ENCODE data around the gene DPM2. TPM values are rescaled to one million over a fixed set of nuclear protein-coding genes. Genes with fewer than 3 reads are reported as not detected.
A peak's percentile ranks its signal among the peaks of the same experiment; 100 is the strongest.

Gene DPM2
- total RNA-seq, 2 donors from 2014 or later: 23.3 to 26.2 TPM

DNA sequence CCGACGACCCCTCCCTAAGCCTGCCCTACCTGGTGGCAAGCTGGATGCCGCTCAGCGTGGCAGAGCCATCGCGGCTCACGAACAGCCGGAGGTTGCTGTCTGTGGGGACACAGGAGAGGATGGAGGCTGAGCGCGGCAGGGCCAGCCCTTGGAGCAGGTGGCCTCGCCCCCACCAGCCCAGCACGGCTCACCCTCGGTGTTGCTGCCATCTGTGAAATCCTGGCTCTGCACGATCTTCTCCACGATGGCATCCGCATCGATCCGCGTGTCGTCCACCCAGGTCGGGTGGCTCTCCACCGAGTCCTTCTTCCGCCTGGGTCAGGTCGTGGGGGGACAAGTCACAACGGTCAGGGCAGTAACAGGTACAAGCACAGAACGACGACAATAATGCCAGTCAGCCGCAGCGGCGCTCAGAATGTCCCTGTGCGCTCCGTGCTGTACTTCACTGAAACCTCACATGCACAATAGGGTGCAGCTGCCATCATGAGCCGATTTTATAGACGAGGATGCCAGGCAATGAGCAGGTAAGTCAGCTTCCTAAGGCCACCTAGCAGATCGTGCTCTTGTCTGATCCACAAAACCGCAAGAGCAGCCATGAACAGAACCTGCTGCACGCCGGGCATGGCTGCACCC lies 7.0 kb upstream of the DPM2 start:
- DNase-seq (no peak), ATAC-seq (no peak)
- H3K27ac Mint-ChIP-seq: no peak overlapping the region
- H3K36me3 Mint-ChIP-seq (ENCODE audit: low read depth): peaks cover 5% of the 10 kb centered on the region
- no peak overlapping the region for H3K4me3 Mint-ChIP-seq
- H3K27me3 Mint-ChIP-seq: no peaks in the 10 kb centered on the region
- peaks cover 19% of the 10 kb centered on the region for H3K4me1 Mint-ChIP-seq
- H3K9me3 ChIP-seq (ENCODE audit: control insufficient read depth, low read length, poor library complexity, severe bottlenecking): no peaks in the 10 kb centered on the region

DNA sequence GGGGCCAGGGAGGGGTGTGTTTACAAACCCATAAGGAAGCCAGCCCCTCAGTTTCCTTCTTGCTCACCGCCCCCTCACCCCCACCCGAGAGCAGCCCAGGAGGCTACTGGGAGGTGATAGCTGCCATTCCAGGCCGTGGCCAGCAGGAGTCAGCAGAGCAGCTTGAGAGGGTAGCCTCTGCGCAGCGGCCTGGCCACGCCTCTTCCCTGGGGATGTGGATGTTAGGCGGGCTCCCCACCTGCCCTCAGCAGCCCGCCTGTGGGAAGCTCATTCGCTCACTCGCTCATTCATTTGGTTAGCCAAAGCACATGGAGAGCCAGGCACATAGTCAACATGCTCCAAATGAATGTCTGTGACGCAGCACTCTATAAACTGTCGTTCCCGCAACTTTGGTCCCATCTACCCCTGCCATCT lies 6.1 kb upstream of the DPM2 start:
- no peaks in the 10 kb centered on the region for H3K9me3 ChIP-seq (ENCODE audit: control insufficient read depth, low read length, poor library complexity, severe bottlenecking)
- H3K36me3 Mint-ChIP-seq (ENCODE audit: low read depth): peaks cover 5% of the 10 kb centered on the region
- peak overlapping the region; percentile 55 for H3K4me3 Mint-ChIP-seq
- peaks cover 18% of the 10 kb centered on the region for H3K4me1 Mint-ChIP-seq
- H3K27me3 Mint-ChIP-seq: no peaks in the 10 kb centered on the region
- peak; percentile 58 to 62 (median 59) for DNase-seq
- peak overlapping the region; percentile 67 for H3K27ac Mint-ChIP-seq
- peak; percentile 82 for ATAC-seq

DNA sequence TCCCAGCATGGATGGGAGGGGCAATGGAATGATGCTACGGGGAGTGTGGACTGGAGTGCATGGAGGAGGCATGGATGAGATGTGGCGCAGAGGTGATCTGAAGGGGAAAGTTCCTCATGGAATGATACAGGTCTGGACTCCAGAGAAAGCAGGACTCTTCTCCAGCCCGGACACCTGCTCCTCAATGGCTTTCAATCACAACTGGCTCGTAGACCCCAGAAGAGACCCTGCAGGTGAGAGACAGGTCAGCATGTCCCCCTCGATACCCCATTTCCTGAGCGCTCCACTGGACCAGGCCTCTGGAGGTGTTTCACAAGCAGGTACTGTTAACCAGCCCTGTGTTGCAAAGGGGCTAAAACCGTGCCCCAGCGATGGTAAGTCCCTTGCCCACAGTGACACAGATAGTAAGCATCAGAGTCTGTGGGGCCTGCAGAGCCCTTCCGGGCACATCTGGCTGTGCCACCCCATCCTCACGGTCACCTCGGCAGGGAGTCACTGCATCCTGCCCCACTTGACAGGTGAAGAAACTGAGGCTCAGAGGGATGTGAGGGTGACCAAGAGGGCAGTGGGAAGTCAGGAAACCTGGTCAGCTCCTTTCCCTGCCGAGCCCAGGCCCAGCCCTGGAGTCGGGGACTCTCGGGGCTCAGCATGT lies 5.5 kb upstream of the DPM2 start:
- Mint-ChIP-seq H3K27me3 (no peaks in the 10 kb centered on the region), H3K4me3 (peak overlapping the region; percentile 25), H3K4me1 (peaks cover 17% of the 10 kb centered on the region), H3K27ac (peak overlapping the region; percentile 67), H3K36me3 (ENCODE audit: low read depth) (peaks cover 2% of the 10 kb centered on the region)
- DNase-seq (no peak), ATAC-seq (peak; percentile 12)
- H3K9me3 ChIP-seq (ENCODE audit: control insufficient read depth, low read length, poor library complexity, severe bottlenecking): no peaks in the 10 kb centered on the region

DNA sequence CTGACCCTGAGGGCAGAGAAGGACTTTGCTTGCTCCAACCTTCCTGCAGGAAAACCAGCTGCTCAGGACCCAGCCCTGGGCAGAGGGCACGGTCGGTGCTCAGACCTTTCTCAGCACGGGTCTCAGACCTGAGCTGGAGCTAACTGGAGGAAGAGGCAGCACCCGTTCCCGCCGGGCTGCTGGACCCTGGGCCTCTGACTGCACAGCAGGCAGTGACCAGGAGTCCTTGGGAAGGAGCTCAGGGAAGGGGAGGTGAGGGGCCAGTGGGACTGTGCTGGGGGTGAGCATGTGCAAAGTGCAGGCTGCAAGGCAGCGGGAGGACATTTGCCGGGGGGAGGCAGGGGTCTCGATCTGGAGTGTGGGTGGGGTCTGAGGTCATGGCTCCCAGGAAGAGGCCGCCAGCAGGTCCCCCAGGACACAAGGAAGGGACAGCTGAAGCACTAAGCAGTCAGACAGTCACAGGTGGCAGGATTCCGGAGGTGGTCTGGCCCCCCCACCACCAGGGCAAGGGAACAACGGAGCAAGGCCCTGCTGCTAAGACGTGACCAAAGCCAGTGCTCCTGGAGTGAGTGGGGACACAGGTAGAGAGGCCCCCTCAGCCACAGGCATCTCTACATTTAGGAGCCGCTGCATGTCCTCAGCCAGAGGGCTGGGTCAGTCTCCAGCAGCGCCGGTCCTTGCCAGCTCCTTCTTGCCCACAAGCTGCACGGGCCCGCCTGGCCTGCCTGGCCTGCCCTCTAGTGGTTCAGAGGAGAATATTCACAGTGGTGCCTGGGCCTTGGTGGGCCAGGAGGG lies 4.8 kb upstream of the DPM2 start:
- peaks cover 2% of the 10 kb centered on the region for H3K36me3 Mint-ChIP-seq (ENCODE audit: low read depth)
- H3K4me3 Mint-ChIP-seq: peak overlapping the region; percentile 25
- peak; percentile 46 for ATAC-seq
- peak overlapping the region; percentile 67 for H3K27ac Mint-ChIP-seq
- no peaks in the 10 kb centered on the region for H3K9me3 ChIP-seq (ENCODE audit: control insufficient read depth, low read length, poor library complexity, severe bottlenecking)
- DNase-seq: no peak
- no peaks in the 10 kb centered on the region for H3K27me3 Mint-ChIP-seq
- peaks cover 23% of the 10 kb centered on the region for H3K4me1 Mint-ChIP-seq

DNA sequence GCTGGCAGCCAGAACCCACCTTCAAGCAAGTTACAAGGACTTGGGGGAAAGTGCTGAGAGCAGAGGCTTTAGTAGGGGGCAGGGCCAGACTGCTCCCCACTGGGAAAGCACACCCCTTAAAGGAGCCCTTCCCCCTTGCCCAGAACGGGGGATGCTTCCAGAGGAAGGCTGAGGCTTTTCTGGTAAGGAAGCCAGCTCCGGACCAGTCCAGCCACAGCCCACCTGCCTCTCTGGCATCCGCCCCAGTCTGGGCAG lies 4.2 kb upstream of the DPM2 start:
- H3K27ac Mint-ChIP-seq: peak overlapping the region; percentile 67
- peaks cover 2% of the 10 kb centered on the region for H3K36me3 Mint-ChIP-seq (ENCODE audit: low read depth)
- H3K9me3 ChIP-seq (ENCODE audit: control insufficient read depth, low read length, poor library complexity, severe bottlenecking): no peaks in the 10 kb centered on the region
- H3K4me1 Mint-ChIP-seq: peaks cover 28% of the 10 kb centered on the region
- H3K27me3 Mint-ChIP-seq: no peaks in the 10 kb centered on the region
- ATAC-seq: no peak
- DNase-seq: no peak
- no peak overlapping the region for H3K4me3 Mint-ChIP-seq

DNA sequence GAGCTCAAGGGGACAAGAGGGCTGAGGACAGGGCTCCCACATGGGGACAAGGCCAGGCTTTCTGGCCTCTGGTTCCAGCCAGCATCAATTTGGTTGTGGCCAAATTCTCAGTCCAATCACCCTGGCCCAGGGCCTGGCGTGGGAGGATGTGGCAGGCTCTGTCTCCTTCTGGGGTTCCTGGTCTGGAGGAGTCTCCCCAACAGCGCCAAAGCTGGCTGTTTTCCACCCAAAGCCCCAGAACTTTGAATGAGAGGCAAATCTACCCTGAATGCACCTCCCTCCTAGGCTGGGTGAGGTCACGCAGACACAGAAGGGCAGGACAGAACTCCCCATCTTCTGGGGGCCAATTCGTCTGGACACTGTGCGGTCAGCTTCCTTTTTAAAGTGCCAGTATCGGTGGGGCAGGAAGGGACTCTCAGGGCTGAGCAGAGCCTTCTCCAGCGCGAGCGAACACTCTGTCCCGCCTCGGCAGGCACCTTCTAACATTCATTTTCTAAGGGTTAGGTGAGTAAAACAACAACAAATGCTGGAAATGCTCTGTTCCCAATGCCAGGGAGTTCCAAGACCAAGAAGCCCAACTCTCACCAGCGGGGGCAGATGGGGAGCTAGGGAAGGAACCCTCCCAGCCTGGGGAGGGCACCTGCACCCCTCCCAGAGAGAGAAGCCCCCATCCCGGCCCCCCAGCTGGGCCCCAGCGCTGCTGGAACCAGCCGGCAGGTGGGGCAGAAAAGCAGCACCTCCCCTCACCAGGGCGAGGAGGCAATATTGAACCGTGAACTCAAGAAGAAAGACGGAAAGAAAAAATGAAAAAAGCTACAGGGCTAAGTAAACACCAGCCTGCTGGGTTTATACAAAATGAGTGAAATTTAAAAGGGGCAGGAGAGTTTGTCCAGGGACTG lies 3.7 kb upstream of the DPM2 start:
- Mint-ChIP-seq H3K4me3 (no peak overlapping the region), H3K36me3 (ENCODE audit: low read depth) (peaks cover 2% of the 10 kb centered on the region), H3K4me1 (peaks cover 32% of the 10 kb centered on the region), H3K27me3 (no peaks in the 10 kb centered on the region), H3K27ac (peak overlapping the region; percentile 54)
- no peak for ATAC-seq
- DNase-seq: no peak
- H3K9me3 ChIP-seq (ENCODE audit: control insufficient read depth, low read length, poor library complexity, severe bottlenecking): no peaks in the 10 kb centered on the region

DNA sequence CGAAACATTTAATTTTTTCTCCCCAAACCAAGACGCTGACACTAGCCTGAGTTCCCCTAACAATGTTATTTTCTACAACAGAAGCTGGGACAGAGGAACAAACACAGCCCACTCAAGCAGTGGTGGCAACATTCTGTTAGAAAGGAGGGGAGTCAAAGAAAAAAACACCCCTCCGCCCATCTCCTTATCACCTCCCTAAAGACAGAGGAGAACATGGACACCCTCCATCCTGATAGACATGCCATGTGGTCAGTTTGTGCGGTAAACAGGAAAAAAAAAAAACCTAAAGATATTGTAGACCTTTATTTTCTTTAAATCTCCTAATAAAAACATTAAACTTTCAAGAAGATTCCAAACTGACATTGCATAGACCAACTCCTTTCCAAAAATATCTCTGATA lies 2.9 kb upstream of the DPM2 start:
- no peaks in the 10 kb centered on the region for H3K9me3 ChIP-seq (ENCODE audit: control insufficient read depth, low read length, poor library complexity, severe bottlenecking)
- peaks cover 37% of the 10 kb centered on the region for H3K4me1 Mint-ChIP-seq
- no peaks in the 10 kb centered on the region for H3K27me3 Mint-ChIP-seq
- no peak overlapping the region for H3K4me3 Mint-ChIP-seq
- H3K36me3 Mint-ChIP-seq (ENCODE audit: low read depth): peaks cover 2% of the 10 kb centered on the region
- H3K27ac Mint-ChIP-seq: peak overlapping the region; percentile 54
- DNase-seq (no peak), ATAC-seq (no peak)

DNA sequence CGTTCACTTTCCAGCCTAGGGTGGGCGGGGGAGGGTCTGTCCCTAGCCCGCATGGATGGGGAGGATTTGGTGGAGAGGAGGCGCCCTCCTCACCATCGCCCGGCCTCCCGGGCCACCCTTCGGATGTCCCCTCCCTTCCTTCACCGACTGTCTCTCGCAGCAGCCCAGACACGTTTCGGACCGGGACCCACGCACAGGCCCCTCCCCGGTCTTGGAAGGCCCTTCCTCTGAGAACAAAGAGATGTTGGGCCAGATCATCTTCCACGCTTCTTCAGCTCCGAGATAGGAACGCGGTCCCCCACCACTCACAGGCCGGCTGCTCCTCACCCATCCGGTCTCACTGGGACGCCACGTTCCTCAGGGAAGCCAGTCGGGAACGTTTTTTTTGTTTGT lies 640 bp upstream of the DPM2 start:
- H3K36me3 Mint-ChIP-seq (ENCODE audit: low read depth): peaks cover 2% of the 10 kb centered on the region
- H3K4me3 Mint-ChIP-seq: peak overlapping the region; percentile 76
- DNase-seq (no peak), ATAC-seq (no peak)
- no peaks in the 10 kb centered on the region for H3K27me3 Mint-ChIP-seq
- peak overlapping the region; percentile 95 for H3K27ac Mint-ChIP-seq
- H3K4me1 Mint-ChIP-seq: peaks cover 40% of the 10 kb centered on the region
- no peaks in the 10 kb centered on the region for H3K9me3 ChIP-seq (ENCODE audit: control insufficient read depth, low read length, poor library complexity, severe bottlenecking)

DNA sequence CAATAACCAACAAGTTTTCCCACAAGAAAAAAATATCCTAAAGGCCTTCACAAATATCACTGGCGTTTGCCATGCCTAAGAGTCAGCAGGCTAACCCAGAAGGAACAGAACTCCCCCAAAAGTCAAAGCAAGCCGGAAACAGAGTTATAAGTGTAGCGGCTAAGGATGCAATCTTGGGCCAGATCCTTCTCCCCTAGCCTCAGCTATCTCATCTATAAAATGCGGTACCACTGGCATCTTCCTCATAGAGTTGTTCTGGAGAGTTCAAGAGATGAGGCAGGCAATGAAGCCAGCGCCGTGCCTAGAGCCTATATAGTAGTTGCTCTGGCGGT lies 632 bp downstream of the DPM2 start:
- Mint-ChIP-seq H3K27me3 (no peaks in the 10 kb centered on the region), H3K27ac (peak overlapping the region; percentile 95), H3K36me3 (ENCODE audit: low read depth) (peaks cover 3% of the 10 kb centered on the region), H3K4me1 (peaks cover 37% of the 10 kb centered on the region), H3K4me3 (peak overlapping the region; percentile 99)
- no peak for ATAC-seq
- no peak for DNase-seq
- H3K9me3 ChIP-seq (ENCODE audit: control insufficient read depth, low read length, poor library complexity, severe bottlenecking): no peaks in the 10 kb centered on the region

DNA sequence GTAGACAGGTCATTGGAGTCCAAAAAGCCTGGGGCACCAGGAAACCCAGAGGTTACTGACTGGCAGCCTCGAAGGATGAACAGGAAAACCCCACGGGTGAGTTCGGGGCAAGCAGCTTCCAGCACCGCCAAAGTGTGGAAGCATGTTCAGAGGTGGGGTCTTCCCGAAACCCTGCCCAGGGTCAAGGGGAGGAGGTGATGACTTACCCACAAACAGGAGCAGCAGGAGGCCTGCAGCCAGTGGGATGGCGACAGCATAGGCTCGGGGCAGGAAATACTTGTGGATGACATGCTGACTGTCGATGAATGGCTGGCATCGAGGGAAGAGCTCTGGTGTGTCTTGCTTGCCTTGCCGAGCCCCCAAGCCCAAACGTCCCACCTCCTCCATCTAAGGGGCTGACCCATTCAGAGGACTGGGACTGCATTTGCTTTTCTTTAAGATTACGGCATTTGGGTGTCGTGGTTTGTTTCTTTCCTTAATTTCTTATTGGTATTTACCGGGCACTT lies 1.3 kb downstream of the DPM2 start:
- ATAC-seq (no peak), DNase-seq (no peak)
- no peaks in the 10 kb centered on the region for H3K9me3 ChIP-seq (ENCODE audit: control insufficient read depth, low read length, poor library complexity, severe bottlenecking)
- H3K36me3 Mint-ChIP-seq (ENCODE audit: low read depth): peaks cover 3% of the 10 kb centered on the region
- H3K4me1 Mint-ChIP-seq: peaks cover 40% of the 10 kb centered on the region
- H3K27ac Mint-ChIP-seq: peak overlapping the region; percentile 95
- H3K4me3 Mint-ChIP-seq: peak overlapping the region; percentile 99
- no peaks in the 10 kb centered on the region for H3K27me3 Mint-ChIP-seq

DNA sequence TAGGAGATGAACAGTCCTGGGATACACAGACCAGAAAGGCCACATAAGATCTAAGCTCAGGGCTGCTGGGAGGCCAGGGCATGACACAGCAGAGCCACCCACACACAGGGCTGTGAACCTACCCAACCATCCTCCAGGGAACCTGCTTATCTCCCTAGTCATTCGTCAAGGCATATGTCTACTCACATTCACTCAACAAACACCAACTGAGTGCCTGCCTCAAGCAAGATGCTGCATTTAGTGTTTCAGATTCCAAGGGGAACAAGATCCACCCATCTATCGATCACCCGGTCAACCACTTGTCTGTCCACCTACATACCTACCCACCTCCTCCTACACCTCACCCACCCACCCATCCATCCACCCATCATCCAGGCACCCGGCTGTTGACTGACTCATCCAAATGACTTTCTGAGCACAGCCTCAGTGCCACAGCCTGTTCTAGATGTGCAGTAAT lies 1.9 kb downstream of the DPM2 start:
- no peaks in the 10 kb centered on the region for H3K9me3 ChIP-seq (ENCODE audit: control insufficient read depth, low read length, poor library complexity, severe bottlenecking)
- ATAC-seq (no peak), DNase-seq (no peak)
- Mint-ChIP-seq H3K4me1 (peaks cover 45% of the 10 kb centered on the region), H3K36me3 (ENCODE audit: low read depth) (peaks cover 3% of the 10 kb centered on the region), H3K27me3 (no peaks in the 10 kb centered on the region), H3K27ac (peak overlapping the region; percentile 95), H3K4me3 (peak overlapping the region; percentile 99)

DNA sequence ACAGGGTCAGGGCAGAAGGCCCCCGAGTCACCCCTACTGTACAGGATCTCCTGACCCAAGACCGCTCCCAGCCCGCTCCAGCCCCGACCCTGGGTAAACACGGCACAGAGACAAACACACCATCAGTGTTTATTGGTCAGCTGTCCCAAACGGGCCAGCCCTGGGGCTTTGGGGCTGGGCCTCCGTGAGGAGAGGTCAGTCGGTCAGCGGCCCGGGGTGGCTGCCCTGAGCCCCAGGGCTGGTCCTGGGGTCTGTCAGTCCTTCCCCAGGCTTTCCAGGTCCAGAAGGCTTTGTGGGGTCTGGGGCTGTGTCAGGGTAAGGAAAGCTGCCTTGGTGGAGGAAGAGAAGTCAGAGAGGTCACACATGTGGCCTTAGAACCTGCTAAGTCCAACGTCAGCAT lies 2.7 kb downstream of the DPM2 start:
- H3K4me1 Mint-ChIP-seq: peaks cover 46% of the 10 kb centered on the region
- H3K27me3 Mint-ChIP-seq: no peaks in the 10 kb centered on the region
- H3K4me3 Mint-ChIP-seq: no peak overlapping the region
- H3K36me3 Mint-ChIP-seq (ENCODE audit: low read depth): peaks cover 3% of the 10 kb centered on the region
- no peak overlapping the region for H3K27ac Mint-ChIP-seq
- ATAC-seq (no peak), DNase-seq (no peak)
- H3K9me3 ChIP-seq (ENCODE audit: control insufficient read depth, low read length, poor library complexity, severe bottlenecking): no peaks in the 10 kb centered on the region

DNA sequence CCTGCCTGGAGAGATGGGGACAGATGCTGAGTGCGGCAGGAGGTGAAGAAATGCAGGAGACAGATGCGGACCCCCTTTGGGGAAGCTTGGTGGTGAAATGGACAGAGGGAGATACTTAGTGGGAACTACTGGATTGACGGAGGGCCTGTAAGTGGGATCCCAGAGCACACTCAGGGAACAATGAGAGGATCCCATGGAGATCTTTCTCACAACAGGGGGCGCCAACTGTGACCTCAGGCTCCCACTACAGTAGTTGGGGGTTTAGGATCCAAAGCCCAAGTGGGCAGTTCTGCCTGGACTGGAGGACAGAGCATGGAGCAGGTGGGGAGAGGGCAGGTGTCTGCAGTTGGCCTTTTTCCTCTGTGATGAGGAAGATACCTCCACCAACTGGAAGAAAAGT lies 3.4 kb downstream of the DPM2 start:
- DNase-seq (no peak), ATAC-seq (no peak)
- peak overlapping the region; percentile 63 for H3K4me3 Mint-ChIP-seq
- no peaks in the 10 kb centered on the region for H3K27me3 Mint-ChIP-seq
- peaks cover 50% of the 10 kb centered on the region for H3K4me1 Mint-ChIP-seq
- H3K27ac Mint-ChIP-seq: peak overlapping the region; percentile 54
- peaks cover 3% of the 10 kb centered on the region for H3K36me3 Mint-ChIP-seq (ENCODE audit: low read depth)
- H3K9me3 ChIP-seq (ENCODE audit: control insufficient read depth, low read length, poor library complexity, severe bottlenecking): no peaks in the 10 kb centered on the region
